HTERT RPE-1 (cell line): ENCODE measurements around the gene CANT1.
"Not testable (repeated sequence)": the region's sequence is repeated elsewhere in the genome, so short reads cannot be mapped to it uniquely, and the experiment has no call there.

Experiments
- in situ Hi-C: fragments of 300-500 bp; cut with MboI; formaldehyde crosslinking; loops from 4 replicates; pipeline ENCODE4 v1.14.3; 2020; ENCODE audit warnings: low sequenced_read_pairs

CANT1 gene

GRCh38 chr17:79028496-79029326, 19.1 kb upstream of the CANT1 start:
- in situ Hi-C loops: no loop called here

GRCh38 chr17:79027925-79028491, 18.4 kb upstream of the CANT1 start:
- in situ Hi-C loops: no loop called here

GRCh38 chr17:79027274-79027924, 17.8 kb upstream of the CANT1 start:
- in situ Hi-C loops: no loop called here

GRCh38 chr17:79026376-79027273, 17.1 kb upstream of the CANT1 start:
- in situ Hi-C loops: no loop called here

GRCh38 chr17:79024901-79025737, 15.6 kb upstream of the CANT1 start:
- in situ Hi-C loops: no loop called here

- in situ Hi-C loops: no loop called here
These were observed 14.6 kb upstream of the CANT1 start, which contains the start of gene C1QTNF1 for GRCh38 chr17:79023886-79024771. Gene C1QTNF1 (plus strand): TSS chr17:79024169. CDS start chr17:79043969, 19,800 bp downstream.

- in situ Hi-C loops: no loop called here
These were observed 13.7 kb upstream of the CANT1 start for GRCh38 chr17:79023180-79023705.

- in situ Hi-C loops: no loop called here
These were observed 13.0 kb upstream of the CANT1 start for GRCh38 chr17:79022507-79022991.

- in situ Hi-C loops: not testable (repeated sequence)
These were observed 12.4 kb upstream of the CANT1 start for GRCh38 chr17:79021929-79022328.

- in situ Hi-C loops: no loop called here
These were observed 11.2 kb upstream of the CANT1 start for GRCh38 chr17:79020631-79021301.

- in situ Hi-C loops: no loop called here
These were observed 10.3 kb upstream of the CANT1 start for GRCh38 chr17:79019632-79020584.

GRCh38 chr17:79019261-79019631, 9.7 kb upstream of the CANT1 start:
- in situ Hi-C loops: no loop called here

GRCh38 chr17:79018370-79018695, 8.8 kb upstream of the CANT1 start:
- in situ Hi-C loops: no loop called here

- in situ Hi-C loops: no loop called here
These were observed 8.2 kb upstream of the CANT1 start for GRCh38 chr17:79017546-79018369.

- in situ Hi-C loops: no loop called here
These were observed 4.7 kb upstream of the CANT1 start for GRCh38 chr17:79014158-79014758.
